GM12878 (cell line): ENCODE data around the gene RAD51B. TPM values are rescaled to one million over a fixed set of nuclear protein-coding genes. Genes with fewer than 3 reads are reported as not detected.

ENCODE experiments used
- ATAC-seq: fragments of 200-7000 bp; cut with Tn5 transposase; 3 replicates; pipeline ENCODE4 v1.9.1; 2020; ENCODE audit warnings: mild to moderate bottlenecking, moderate library complexity
- BruUV-seq: library from RNA; stranded (reverse); fragments of 400-500 nt; replicated peaks from 2 replicates; lab custom pipeline; 2021; lab: Mats Ljungman, UMichigan
- CTCF ChIA-PET: fragments of 300-600 bp; sonication (Branson Sonifier 250); formaldehyde crosslinking; extraction: SDS; loops from one replicate; lab custom pipeline; 2021; ENCODE audit warnings: inconsistent platforms; lab: Yijun Ruan, JAX
- POLR2A ChIA-PET: fragments of 350-600 bp; formaldehyde crosslinking; extraction: SDS; loops from one replicate; lab custom pipeline; 2021; ENCODE audit warnings: inconsistent platforms; lab: Charles Lee
- RAD21 ChIA-PET: fragments of 300-600 bp; sonication (Branson Sonifier 250); formaldehyde crosslinking; loops from one replicate; lab custom pipeline; 2023; ENCODE audit warnings: antibody characterized with exemption; ENCODE audit not compliant: unreplicated experiment; lab: Charles Lee
- SMC1A ChIA-PET: fragments of 300-600 bp; sonication (Branson Sonifier 250); formaldehyde crosslinking; loops from one replicate; lab custom pipeline; 2023; ENCODE audit not compliant: unreplicated experiment, uncharacterized antibody; lab: Charles Lee
- DNase-seq: peaks from one replicate; pipeline ENCODE4 v3.0.0-alpha.2; 2011; ENCODE audit warnings: low read depth, low spot score
- FAIRE-seq: peaks from 3 replicates; lab custom pipeline; 2011; peaks lifted over from hg19 to GRCh38; lab: Jason Lieb, UNC
- H2AFZ ChIP-seq: 2 replicates; pipeline ENCODE4 v1.6.0; 2011; ENCODE audit warnings: low read depth, low read length, control low read depth; ENCODE audit not compliant: control insufficient read depth
- H3K27ac ChIP-seq: 2 replicates; pipeline ENCODE4 v1.5.1; 2011; ENCODE audit warnings: control low read depth; ENCODE audit not compliant: control insufficient read depth, insufficient read depth
- H3K27me3 ChIP-seq, 2 experiments: replicated peaks in 1 of 2; 2 replicates each; pipeline versions ENCODE4 v1.6.0 to v1.6.1; 2011; ENCODE audit warnings: low read length in 1 of 2; ENCODE audit not compliant: control insufficient read depth in 2 of 2, insufficient read depth in 2 of 2
- H3K36me3 ChIP-seq, 2 experiments: 2 replicates each; pipeline ENCODE4 v1.5.1; 2011; ENCODE audit warnings: low read length in 1 of 2; ENCODE audit not compliant: control insufficient read depth in 2 of 2, insufficient read depth in 2 of 2
- H3K4me1 ChIP-seq: 2 replicates; pipeline ENCODE4 v1.6.1; 2011; ENCODE audit warnings: mild to moderate bottlenecking, low read length, moderate library complexity, mixed read lengths; ENCODE audit not compliant: control insufficient read depth, insufficient read depth
- H3K4me2 ChIP-seq: 2 replicates; pipeline ENCODE4 v1.6.0; 2011; ENCODE audit warnings: control low read depth; ENCODE audit not compliant: control insufficient read depth, insufficient read depth
- H3K4me3 ChIP-seq: fragments of 200-600 bp; sonication (generic); 2 replicates; pipeline ENCODE4 v1.5.1; 2016
- H3K79me2 ChIP-seq: 2 replicates; pipeline ENCODE4 v1.6.0; 2011; ENCODE audit warnings: low read length; ENCODE audit not compliant: control insufficient read depth, insufficient read depth
- H3K9ac ChIP-seq: 2 replicates; pipeline ENCODE4 v1.8.0; 2011; ENCODE audit warnings: low read length, control low read depth, mixed read lengths; ENCODE audit not compliant: control insufficient read depth, insufficient read depth
- H3K9me3 ChIP-seq: replicated peaks from 3 replicates; pipeline ENCODE4 v1.5.1; 2011; ENCODE audit warnings: mild to moderate bottlenecking, low read length; ENCODE audit not compliant: control insufficient read depth, insufficient read depth
- H4K20me1 ChIP-seq: 2 replicates; pipeline ENCODE4 v1.6.0; 2011; ENCODE audit not compliant: control insufficient read depth, insufficient read depth
- ETV6 ChIP-seq, 2 experiments: fragments of 450-650 bp in 1 of 2; IDR thresholded peaks in 1 of 2; conservative IDR thresholded peaks in 1 of 2; 2 replicates each; pipeline ENCODE4 v1.6.1; 2014; ENCODE audit warnings: antibody characterized with exemption in 1 of 2, borderline replicate concordance in 1 of 2, low read depth in 1 of 2, mild to moderate bottlenecking in 1 of 2, moderate library complexity in 1 of 2
- IKZF2 ChIP-seq, 2 experiments: fragments of 450-650 bp; IDR thresholded peaks; 2 replicates each; pipeline ENCODE4 v1.6.1; 2017; ENCODE audit warnings: mild to moderate bottlenecking in 2 of 2, moderate library complexity in 2 of 2
- JUND ChIP-seq: IDR thresholded peaks from 2 replicates; pipeline ENCODE4 v1.6.1; 2012; ENCODE audit warnings: low read depth, mild to moderate bottlenecking, low read length, improper control_type of control experiment, moderate library complexity
- MYC ChIP-seq: IDR thresholded peaks from 2 replicates; pipeline ENCODE4 v1.6.1; 2011; ENCODE audit warnings: mild to moderate bottlenecking, low read length, moderate library complexity, inconsistent platforms; ENCODE audit not compliant: insufficient read depth, insufficient replicate concordance, insufficient read length, severe bottlenecking
- NFIC ChIP-seq: IDR thresholded peaks from 2 replicates; pipeline ENCODE4 v1.6.1; 2012; ENCODE audit warnings: low read depth, mild to moderate bottlenecking, inconsistent platforms, low read length, moderate library complexity
- POU2F2 ChIP-seq: IDR thresholded peaks from 3 replicates; pipeline ENCODE4 v1.6.1; 2011; ENCODE audit warnings: low read depth, mild to moderate bottlenecking, low read length, borderline replicate concordance
- SUZ12 ChIP-seq: fragments of 200-600 bp; sonication (generic); IDR thresholded peaks from one replicate; pipeline ENCODE4 v1.6.1; 2018; ENCODE audit warnings: antibody characterized with exemption, mild to moderate bottlenecking; ENCODE audit not compliant: unreplicated experiment
- TAF1 ChIP-seq: IDR thresholded peaks from 2 replicates; pipeline ENCODE4 v1.6.1; 2011; ENCODE audit warnings: mild to moderate bottlenecking, low read depth, low read length, borderline replicate concordance
- ZNF24 ChIP-seq: fragments of 450-650 bp; IDR thresholded peaks from 2 replicates; pipeline ENCODE4 v1.6.1; 2017; ENCODE audit warnings: antibody characterized with exemption, mild to moderate bottlenecking
- ZSCAN29 ChIP-seq: fragments of 450-650 bp; IDR thresholded peaks from 2 replicates; pipeline ENCODE4 v1.6.1; 2017; ENCODE audit warnings: mild to moderate bottlenecking, moderate library complexity
- WGBS: methylation state at CpG from one replicate; pipeline ENCODE4 v1.1.6; 2016; ENCODE audit warnings: low lambda C conversion rate; ENCODE audit not compliant: insufficient replicate concordance, insufficient coverage; ENCODE audit errors: missing lambda C conversion rate; 5-methylcytosine and 5-hydroxymethylcytosine counted together
- in situ Hi-C: fragments of 300-500 bp; cut with MboI; formaldehyde crosslinking; loops from 9 replicates; pipeline ENCODE4 v1.14.3; 2018; ENCODE audit warnings: mixed read lengths
- intact Hi-C: fragments of 100-400 bp; cut with micrococcal nuclease; formaldehyde crosslinking; loops from one replicate; pipeline ENCODE4 v1.14.2; 2022; ENCODE audit not compliant: unreplicated experiment
- polyA plus RNA-seq, 11 experiments: library from polyadenylated mRNA; depleted of rRNA in 4 of 11; unstranded in 6 of 11; stranded (reverse) in 5 of 11; fragments of >200 nt; fragmentation: Nextera tagmentation in 4 of 11; fragmentation: Illumina TruSeq in 1 of 11; extraction: Ambion mirVana in 4 of 11; extraction: Trizol in 1 of 11; gene quantifications; 1 replicate in 1 of 11; 2 replicates in 10 of 11; pipeline versions ENCODE4 v1.2.1 to v1.2.3, GENCODE V29; 2011 to 2016; ENCODE audit warnings: inconsistent platforms in 2 of 11, missing spikeins in 2 of 11, low read depth in 1 of 11
- total RNA-seq, 4 experiments: library from RNA; depleted of rRNA in 3 of 4; stranded (reverse); fragments of >200 nt in 3 of 4; fragmentation: Illumina TruSeq in 1 of 4; extraction: Trizol in 1 of 4; gene quantifications; 2 replicates each; pipeline versions ENCODE4 v1.2.1 to v1.2.3, GENCODE V29; 2013 to 2021
- TF ChIP-seq, protein P1 (sequence below): IDR thresholded peaks from 2 replicates; pipeline ENCODE4 v1.6.1; 2011; ENCODE audit warnings: mild to moderate bottlenecking, low read depth, low read length, moderate library complexity; ENCODE audit not compliant: insufficient replicate concordance
- TF ChIP-seq, protein P2 (sequence below): fragments of 150-350 bp; IDR thresholded peaks from 2 replicates; pipeline ENCODE4 v1.6.1; 2014; ENCODE audit warnings: mild to moderate bottlenecking, low read depth, low read length
- TF ChIP-seq, protein P3 (sequence below): fragments of 450-650 bp; IDR thresholded peaks from 2 replicates; pipeline ENCODE4 v1.6.1; 2017; ENCODE audit warnings: mild to moderate bottlenecking
- TF ChIP-seq, protein P4 (sequence below): fragments of 450-650 bp; formaldehyde crosslinking; IDR thresholded peaks from 2 replicates; pipeline ENCODE4 v1.4.0; 2020; ENCODE audit warnings: mild to moderate bottlenecking, moderate library complexity

Gene RAD51B
- total and polyA plus RNA-seq, 10 of the 15 experiments (the other 5 are each of a cell fraction or from before 2014, with no cell fraction given): 9.8 to 26.8 (median 21.3) TPM

DNA sequence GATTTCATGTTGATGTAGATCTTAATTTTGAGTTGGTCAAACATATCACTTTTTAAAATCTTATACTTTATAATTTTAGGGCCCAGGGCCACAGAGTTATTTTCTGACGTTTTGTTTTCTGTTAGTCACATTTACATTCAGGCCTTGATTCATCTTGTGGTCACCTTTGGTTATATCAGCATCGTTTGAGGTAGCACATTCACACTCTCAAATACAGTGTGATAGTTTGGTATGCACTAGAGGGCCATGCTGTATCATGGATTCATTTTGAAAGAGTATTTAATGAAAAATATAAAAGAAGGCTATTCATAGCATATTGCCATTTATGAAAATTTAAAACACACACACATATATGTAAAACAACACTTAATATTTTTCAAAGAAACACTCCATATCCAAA is 274.6 kb downstream of the RAD51B start:
- H3K79me2 ChIP-seq: no peaks in the 10 kb centered on the region
- H3K9ac ChIP-seq: no peak overlapping the region
- no peaks in the 10 kb centered on the region for H3K4me1 ChIP-seq
- H3K4me3 ChIP-seq: no peak overlapping the region
- in situ Hi-C loops: no loop called here
- ChIA-PET RAD21 (no interaction called here), POLR2A (no interaction called here), CTCF (no interaction called here), SMC1A (interaction anchor here (1.2 kb wide), 2 partner anchors 11 to 153 kb away, joined by 4 read pairs; no protein-coding TSS in a partner anchor)
- intact Hi-C loops: no loop called here
- no peaks in the 10 kb centered on the region for H4K20me1 ChIP-seq
- DNase-seq (no peak), ATAC-seq (no peak), FAIRE-seq (no peak)
- H3K27ac ChIP-seq: no peak overlapping the region
- H3K4me2 ChIP-seq: no peak overlapping the region
- no peaks in the 10 kb centered on the region for H3K27me3 ChIP-seq
- H3K36me3 ChIP-seq: no peaks in the 10 kb centered on the region
- no peak overlapping the region for H2AFZ ChIP-seq
- peaks cover 1% of the 10 kb centered on the region; the same call in 1 of the 3 replicates for H3K9me3 ChIP-seq
- WGBS: 52% methylated on average over 2 of the region's 2 CpGs
- no TSS peak for BruUV-seq
- TF ChIP-seq MYC (no peak), TAF1 (no peak), POU2F2 (no peak), SUZ12 (no peak), ZNF24 (no peak), ETV6 (conservative IDR thresholded peaks at IDR 0.05 in 1 of 2, IDR thresholded peaks at IDR 0.05 in 1 of 2; ENCODE audit: borderline replicate concordance in 1 of 2, low read depth in 1 of 2) (no peak), NFIC (no peak), IKZF2 (IDR thresholded peaks at IDR 0.05) (no peak), ZSCAN29 (no peak), JUND (no peak)
- TF ChIP-seq, protein P1, sequence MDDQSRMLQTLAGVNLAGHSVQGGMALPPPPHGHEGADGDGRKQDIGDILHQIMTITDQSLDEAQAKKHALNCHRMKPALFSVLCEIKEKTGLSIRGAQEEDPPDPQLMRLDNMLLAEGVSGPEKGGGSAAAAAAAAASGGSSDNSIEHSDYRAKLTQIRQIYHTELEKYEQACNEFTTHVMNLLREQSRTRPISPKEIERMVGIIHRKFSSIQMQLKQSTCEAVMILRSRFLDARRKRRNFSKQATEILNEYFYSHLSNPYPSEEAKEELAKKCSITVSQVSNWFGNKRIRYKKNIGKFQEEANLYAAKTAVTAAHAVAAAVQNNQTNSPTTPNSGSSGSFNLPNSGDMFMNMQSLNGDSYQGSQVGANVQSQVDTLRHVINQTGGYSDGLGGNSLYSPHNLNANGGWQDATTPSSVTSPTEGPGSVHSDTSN: no peak
- TF ChIP-seq, protein P2, sequence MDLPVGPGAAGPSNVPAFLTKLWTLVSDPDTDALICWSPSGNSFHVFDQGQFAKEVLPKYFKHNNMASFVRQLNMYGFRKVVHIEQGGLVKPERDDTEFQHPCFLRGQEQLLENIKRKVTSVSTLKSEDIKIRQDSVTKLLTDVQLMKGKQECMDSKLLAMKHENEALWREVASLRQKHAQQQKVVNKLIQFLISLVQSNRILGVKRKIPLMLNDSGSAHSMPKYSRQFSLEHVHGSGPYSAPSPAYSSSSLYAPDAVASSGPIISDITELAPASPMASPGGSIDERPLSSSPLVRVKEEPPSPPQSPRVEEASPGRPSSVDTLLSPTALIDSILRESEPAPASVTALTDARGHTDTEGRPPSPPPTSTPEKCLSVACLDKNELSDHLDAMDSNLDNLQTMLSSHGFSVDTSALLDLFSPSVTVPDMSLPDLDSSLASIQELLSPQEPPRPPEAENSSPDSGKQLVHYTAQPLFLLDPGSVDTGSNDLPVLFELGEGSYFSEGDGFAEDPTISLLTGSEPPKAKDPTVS: no peak
- TF ChIP-seq, protein P3, sequence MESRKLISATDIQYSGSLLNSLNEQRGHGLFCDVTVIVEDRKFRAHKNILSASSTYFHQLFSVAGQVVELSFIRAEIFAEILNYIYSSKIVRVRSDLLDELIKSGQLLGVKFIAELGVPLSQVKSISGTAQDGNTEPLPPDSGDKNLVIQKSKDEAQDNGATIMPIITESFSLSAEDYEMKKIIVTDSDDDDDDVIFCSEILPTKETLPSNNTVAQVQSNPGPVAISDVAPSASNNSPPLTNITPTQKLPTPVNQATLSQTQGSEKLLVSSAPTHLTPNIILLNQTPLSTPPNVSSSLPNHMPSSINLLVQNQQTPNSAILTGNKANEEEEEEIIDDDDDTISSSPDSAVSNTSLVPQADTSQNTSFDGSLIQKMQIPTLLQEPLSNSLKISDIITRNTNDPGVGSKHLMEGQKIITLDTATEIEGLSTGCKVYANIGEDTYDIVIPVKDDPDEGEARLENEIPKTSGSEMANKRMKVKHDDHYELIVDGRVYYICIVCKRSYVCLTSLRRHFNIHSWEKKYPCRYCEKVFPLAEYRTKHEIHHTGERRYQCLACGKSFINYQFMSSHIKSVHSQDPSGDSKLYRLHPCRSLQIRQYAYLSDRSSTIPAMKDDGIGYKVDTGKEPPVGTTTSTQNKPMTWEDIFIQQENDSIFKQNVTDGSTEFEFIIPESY: no peak
- TF ChIP-seq, protein P4, sequence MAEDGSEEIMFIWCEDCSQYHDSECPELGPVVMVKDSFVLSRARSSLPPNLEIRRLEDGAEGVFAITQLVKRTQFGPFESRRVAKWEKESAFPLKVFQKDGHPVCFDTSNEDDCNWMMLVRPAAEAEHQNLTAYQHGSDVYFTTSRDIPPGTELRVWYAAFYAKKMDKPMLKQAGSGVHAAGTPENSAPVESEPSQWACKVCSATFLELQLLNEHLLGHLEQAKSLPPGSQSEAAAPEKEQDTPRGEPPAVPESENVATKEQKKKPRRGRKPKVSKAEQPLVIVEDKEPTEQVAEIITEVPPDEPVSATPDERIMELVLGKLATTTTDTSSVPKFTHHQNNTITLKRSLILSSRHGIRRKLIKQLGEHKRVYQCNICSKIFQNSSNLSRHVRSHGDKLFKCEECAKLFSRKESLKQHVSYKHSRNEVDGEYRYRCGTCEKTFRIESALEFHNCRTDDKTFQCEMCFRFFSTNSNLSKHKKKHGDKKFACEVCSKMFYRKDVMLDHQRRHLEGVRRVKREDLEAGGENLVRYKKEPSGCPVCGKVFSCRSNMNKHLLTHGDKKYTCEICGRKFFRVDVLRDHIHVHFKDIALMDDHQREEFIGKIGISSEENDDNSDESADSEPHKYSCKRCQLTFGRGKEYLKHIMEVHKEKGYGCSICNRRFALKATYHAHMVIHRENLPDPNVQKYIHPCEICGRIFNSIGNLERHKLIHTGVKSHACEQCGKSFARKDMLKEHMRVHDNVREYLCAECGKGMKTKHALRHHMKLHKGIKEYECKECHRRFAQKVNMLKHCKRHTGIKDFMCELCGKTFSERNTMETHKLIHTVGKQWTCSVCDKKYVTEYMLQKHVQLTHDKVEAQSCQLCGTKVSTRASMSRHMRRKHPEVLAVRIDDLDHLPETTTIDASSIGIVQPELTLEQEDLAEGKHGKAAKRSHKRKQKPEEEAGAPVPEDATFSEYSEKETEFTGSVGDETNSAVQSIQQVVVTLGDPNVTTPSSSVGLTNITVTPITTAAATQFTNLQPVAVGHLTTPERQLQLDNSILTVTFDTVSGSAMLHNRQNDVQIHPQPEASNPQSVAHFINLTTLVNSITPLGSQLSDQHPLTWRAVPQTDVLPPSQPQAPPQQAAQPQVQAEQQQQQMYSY (CRISPR knock-in tag): no peak
